ENCODE results near the gene TMEM256.
"Not testable (repeated sequence)": the region's sequence is repeated elsewhere in the genome, so short reads cannot be mapped to it uniquely, and the experiment has no call there.

TMEM256 gene

DNA sequence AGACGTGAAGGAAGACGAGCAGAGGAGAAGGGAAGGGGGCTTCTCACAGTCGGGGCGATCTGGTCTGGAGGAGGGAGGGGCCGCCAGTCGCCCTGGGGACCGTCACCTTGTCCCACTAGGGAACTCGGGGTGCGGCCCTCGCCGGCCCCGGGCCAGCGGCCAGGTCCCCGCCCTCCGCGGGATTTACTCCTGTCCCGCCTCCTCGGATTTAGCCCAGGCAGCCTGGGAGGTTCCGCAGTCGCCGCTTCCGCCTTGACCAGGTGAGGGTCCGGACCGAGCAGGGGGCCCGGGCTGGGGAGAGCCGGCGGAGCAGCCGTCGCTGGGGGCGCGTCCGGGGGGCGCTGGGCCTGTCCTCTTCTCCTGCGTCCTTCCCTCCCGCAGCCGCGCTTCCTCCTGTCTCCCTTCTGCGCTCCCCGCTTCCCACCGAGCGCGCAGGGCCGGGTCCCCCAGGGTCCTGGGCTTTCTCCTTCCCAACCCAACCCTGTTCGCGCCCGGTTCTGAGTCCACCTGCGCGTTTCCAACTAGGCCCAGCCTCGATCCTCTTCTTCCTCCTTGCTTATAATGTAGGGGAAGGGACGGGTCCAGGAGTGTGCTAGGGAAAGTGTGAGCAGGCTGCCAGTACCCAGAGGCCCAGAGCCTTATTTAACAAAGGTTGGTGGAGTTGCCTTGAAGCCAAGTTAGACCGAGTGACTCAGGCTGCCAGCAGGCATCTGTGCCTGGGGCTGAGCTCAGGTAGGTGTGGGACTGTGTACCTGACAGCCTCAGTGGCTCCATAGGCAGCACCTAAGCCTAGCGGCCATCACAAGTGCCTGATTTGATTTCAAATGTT lies 22.8 kb downstream of the TMEM256 start, which contains the start of gene TNK1:
Gene TNK1, plus strand, starts transcription at position 235 of the 829 bp plus-strand sequence. CDS start 1,838 bp downstream, outside the sequence.
- DNase-seq, result no peak

DNA sequence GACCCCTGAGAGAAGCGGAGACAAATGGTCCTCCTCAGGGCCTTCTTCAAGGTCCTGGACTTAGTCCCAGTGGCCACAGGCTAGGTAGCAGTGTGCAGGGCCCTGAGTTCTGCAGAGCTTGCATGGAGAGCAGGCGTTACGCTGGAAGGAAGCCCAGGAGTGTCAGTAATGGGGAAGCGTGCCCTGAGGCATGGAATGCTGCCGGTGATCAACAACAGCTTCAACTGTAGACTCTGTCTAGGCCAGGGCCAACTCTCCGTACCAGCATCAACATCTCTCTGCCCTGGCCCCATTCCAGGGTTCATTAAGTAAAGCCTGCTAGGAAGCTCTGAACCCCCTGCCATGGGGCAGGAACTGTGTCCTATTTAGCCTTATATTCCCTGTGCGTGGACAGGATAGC lies 23.6 kb downstream of the TMEM256 start:
- peak; percentile 43 for DNase-seq

DNA sequence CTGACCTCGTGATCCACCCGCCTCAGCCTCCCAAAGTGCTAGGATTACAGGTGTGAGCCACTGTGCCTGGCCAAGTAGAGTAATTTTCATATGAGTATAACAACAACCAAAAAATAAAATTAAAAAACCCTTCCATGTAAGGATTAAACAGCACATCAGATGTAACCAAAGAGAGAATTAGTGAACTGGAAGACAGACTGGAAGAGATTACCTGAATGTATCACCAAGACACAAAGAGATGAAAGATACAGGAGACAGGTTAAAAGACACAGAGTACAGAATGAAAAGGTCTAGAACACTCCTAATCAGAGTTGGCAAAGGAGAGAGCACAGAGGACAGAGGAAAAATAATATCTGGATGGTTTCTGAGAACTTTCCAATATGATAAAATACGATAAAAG lies 24.8 kb downstream of the TMEM256 start:
- no peak for DNase-seq

DNA sequence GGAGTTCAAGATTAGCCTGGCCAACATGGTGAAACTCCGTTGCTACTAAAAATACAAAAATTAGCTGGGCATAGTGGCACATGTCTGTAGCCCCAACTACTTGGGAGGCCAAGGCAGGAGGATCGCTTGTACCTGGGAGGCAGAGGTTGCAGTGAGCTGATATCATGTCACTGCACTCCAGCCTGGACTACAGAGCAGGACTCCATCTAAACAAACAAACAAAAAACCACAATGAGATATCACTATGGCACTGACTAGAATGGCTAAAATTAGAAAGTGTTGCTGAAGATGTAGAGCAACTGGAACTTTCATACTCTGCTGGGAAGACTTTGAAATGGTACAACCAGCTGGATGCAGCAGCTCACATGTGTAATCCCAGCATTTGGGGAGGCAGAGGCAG lies 29.5 kb downstream of the TMEM256 start:
- DNase-seq, result no peak

DNA sequence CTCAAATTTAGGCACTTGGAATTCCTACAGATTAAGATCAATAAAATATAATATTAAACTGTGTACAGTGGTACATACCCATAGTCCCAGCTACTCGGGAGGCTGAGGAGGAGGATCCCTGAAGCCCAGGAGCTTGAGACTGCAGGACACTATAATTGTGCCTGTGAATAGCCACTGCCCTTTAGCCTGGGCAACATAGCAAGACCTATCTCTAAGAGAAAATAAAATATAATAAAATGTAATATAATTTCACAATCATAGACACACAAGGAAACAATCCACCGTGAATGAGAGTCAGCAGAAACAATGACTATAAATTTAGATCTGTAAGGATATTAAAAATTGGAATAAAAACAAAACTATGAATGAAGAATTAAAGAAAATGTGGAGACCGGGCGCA lies 33.0 kb downstream of the TMEM256 start:
- DNase-seq, result no peak

DNA sequence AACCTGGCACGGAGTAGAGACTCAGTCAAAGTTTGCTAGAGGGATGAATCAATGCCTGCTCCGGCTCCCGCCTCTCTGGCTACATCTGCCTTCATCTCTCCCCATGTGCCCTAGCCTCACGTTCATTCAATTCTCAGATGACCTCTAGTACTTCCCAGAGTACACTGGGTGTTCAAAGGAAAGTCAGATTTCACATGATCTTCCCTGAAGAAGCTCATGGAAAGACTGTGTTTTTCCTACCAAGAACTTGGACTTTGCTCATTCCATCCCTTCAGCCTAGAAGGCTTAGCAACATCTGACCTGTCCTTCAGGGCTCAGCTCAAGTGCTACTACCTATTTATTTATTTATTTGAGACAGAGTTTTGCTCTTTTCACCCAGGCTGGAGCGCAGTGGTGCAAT lies 34.1 kb downstream of the TMEM256 start:
- no peak for DNase-seq

DNA sequence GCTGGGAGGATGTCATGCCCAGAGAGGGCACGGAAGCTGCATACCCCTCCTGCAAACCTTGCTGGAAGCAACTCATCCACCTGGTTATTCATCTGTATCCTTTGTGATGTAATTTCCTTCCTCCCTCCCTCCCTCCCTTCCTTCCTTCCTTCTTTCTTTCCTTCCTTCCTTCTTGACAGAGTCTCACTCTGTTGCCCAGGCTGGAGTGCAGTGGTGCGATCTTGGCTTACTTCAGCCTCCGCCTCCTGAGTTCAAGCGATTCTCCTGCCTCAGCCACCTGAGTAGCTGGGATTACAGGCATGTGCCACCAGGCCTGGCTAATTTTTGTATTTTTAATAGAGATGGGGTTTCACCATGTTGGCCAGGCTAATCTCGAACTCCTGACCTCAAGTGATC lies 35.3 kb downstream of the TMEM256 start:
- not testable (repeated sequence) for DNase-seq

DNA sequence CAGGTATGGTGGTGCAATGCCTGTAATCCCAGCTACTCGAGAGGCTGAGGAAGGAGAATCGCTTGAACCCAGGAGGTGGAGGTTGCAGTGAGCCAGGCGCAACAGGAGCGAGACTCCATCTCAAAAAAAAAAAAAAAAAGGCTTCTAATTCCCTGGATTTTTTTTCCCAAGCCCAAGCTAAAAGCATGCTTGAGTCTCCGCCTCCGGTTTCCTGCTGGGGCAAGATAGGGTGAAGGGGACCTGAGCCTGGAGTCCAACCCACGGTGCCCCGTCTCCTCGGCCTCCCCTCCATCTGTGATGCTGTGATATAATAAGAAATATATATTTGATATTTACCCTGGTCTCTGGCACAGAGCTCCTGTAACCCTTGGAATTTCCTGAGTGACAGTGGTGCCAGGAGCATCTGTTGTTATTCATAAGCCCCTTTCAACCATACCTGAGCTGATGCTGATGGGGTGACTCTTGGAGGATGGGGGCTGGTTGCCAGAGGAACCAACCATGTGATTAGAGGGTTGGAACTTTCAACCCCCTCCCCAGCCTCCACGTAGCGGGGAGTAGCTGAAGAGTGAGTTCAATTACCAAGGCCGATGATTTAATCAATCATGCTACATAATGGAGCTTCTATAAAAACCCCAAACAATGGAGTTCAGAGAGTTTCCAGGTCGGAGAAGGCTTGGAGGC lies 35.8 kb downstream of the TMEM256 start:
- DNase-seq, result no peak

DNA sequence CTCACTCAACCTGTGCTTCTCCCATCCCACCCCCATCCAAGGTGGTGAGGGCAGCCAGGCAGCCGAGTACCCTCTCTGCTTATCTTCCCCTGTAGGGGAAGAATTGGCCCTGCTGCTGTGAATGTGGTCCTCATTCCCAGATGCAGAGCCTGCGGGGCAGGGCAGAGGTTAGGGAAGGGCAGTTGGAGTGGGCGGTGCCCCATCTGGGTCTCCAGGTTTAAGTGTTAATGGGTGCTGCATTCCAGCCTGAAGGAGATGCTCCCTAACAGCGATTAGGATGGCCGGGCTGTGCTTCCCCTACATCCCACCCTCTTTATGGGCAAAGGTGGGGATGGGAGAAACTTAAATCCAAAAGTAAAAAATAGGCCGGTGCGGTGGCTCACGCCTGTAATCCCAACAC lies 36.8 kb downstream of the TMEM256 start:
- no peak for DNase-seq

DNA sequence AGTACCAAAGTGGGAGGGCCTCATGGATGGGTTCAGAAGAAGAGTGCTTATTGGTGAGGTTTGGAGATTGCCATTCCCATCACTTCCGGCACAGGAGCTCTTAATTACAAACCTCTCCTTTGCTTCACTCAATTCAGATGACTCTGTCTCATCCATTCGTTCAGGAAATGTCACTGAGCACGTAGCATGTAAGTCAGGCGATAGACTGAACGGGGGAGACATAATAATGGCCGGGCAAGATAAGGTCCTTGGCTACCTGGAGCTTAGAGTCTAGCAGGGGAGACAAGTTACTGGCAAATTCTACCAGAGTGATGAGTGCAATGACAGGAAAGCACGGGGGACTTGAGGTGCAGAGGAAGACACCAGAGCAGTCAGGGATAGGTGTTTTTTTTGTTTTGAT lies 37.9 kb downstream of the TMEM256 start:
- DNase-seq, result not testable (repeated sequence)

DNA sequence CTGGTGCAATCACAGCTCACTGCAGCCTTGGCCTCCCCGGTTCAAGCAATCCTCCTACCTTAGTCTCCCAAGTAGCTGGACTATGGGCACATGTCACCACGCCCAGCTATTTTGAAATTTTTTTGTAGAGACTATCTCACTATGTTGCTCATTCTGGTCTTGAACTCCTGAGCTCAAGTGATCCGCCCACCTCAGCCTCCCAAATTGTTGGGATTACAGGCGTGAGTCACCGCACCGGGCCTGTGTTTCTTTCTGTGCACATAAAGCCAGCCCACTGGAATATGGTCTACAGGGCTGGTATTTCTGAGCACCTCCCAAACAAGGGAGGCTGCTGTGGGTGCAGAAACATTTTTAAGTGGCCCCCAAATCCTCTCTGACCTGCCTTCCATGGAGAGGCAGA lies 40.6 kb downstream of the TMEM256 start:
- no peak for DNase-seq

DNA sequence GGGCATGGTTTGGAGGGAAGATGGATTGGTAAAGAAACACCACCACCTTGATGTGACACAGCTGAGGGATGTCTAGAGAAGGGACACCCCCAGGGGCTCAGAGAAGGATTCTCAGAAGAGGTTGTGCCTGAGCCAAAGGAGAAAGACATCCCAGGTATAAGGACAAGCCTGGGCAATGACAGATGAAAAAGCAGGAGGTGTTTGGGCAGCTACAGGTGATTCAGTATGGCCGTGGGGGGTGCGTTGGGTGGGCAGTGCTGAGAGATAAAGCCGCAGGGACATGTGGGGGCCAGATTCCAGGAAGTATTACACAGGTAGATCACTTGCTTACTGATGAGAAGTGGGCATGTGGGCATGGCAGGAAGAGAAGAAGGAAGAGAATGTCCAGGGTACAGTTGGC lies 42.0 kb downstream of the TMEM256 start:
- no peak for DNase-seq

DNA sequence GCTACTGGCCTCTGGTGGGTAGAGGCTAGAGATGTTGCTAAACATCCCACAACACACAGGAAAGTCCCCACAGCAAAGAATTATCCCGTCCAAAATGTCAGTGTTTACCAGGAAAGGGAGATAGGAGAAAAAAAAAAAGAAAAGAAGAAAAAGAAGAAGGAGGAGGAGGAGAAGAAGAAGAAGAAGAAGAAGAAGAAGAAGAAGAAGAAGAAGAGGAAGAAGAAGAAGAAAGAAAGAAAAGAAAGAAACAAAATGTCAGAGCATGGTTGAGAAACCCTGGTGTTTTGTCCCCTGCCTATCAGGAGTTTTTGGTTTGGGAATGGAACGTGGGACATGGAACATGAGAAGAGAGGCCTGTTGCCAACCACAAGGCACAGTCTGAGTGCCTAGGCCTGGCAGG lies 46.5 kb downstream of the TMEM256 start:
- DNase-seq, result no peak

DNA sequence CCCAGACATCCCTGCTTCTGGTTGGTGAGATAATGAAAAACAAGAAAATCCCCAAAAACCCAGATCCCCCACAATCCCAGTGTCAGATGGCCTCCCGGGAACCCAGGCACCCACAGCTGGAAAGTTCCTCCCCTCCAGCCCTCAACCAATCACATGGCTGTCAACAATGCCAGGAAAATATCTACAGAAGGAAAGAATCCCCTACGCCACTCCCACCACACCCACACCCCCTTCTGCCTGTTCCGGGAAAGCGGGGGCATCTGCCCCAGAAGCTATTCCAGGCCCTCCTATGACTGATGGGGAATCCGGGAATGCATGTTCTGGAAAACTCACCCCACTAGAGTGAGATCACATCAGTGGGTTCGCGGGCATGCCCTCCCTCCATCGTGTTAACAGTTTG lies 47.1 kb downstream of the TMEM256 start:
- no peak for DNase-seq

DNA sequence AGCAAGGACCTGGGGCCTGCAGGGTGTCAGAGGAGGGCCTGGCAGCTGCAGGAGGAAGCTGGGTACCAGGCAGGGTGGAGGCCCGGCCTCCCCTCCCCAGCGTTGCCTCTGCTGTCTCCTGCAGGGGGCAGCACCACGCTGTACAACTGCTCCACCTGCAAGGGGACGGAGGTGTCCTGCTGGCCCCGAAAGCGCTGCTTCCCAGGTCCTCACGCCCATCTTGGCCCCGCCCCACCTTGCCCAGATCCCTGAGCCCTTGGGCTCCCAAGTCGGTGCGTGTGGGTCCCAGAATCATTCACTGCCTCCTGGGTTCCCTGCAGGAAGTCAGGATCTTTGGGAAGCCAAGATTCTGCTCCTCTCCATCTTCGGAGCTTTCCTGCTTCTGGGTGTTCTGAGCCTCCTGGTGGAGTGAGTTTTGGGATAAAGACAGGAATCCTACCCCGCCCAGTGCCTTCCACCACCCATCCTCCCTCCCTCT lies 47.8 kb downstream of the TMEM256 start:
- peak; percentile 86 for DNase-seq

DNA sequence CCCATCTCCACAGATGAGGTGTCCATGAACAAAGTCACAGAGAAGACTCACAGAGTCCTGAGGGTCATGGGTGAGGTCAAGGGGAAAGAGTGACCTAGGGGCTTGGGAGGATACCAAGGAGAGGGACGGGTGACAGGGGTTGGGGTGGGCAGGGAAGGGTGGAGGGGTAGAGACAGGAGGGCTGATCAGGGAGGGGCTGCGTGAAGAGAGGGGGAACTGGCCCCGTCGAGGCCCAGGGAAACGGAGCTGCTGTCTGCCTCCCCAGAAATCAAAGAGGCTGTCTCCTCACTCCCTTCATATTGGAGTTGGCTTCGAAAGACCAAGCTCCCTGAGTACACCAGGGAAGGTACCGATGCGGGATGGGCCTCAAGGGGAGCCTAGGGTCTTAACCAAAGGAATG lies 48.3 kb downstream of the TMEM256 start:
- DNase-seq, result no peak

DNA sequence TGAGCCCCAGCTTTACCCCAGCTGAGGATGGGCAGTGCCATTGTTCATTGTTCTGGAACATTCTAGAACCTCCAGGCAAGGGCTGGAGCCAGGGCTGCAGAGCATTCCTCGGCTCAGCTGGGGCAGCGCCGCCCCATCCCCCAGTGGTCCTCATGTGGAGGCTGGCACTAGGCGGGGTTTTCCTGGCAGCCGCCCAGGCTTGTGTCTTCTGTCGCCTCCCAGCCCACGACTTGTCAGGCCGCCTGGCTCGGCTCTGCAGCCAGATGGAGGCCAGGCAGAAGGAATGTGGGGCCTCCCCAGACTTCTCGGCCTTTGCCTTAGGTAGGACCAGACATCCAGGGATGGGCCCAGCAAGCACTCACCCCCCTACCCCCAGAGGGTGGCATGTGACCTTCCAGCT lies 48.8 kb downstream of the TMEM256 start, which contains the start of gene TMEM95:
Gene TMEM95, plus strand, starts transcription at position 104 of the 400 bp plus-strand sequence. Its CDS starts 49 bp downstream, at position 153.
- peak; percentile 39 for DNase-seq

DNA sequence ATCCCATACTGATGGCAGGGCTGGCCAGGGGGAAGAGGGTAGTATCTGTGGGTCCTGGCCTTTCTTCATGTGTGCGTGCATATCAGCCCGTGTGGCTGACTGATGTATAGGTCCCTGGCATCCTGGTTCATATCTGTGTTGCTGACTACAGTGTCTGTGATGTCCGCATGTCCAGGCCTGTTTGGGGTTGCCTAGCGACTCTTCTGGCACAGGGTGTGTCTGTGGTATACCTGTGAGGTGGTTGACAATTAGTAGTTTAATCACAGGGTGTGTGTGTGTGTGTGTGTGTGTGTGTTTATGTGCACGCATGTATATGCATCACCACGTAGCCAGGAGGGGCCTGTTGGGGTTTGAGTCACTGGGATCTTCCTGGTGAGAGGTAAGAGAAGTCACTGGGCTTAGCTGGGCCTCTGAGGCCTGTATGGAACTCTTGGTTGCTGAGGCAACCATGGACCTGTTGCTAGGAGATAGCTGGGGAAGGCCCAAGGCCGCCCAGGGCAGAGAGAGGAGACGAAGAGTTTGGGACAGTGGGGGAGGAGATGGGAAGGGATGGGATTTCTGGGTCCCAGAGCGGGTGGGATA lies 49.5 kb downstream of the TMEM256 start:
- DNase-seq, result peak; percentile 55

Data from eye (tissue), 1 donor.